GM23338 (cell line): ENCODE results near the gene TDO2. TPM values are rescaled to one million over a fixed set of nuclear protein-coding genes. Genes with fewer than 3 reads are reported as not detected.

ENCODE experiments used
- ATAC-seq: fragments of 200-7000 bp; cut with Tn5 transposase; 3 replicates; pipeline ENCODE4 v1.9.1; 2020
- DNase-seq: peaks from one replicate; pipeline ENCODE4 v3.0.0-alpha.2; 2015; ENCODE audit warnings: low spot score
- H2AFZ ChIP-seq: fragments of 200-600 bp; sonication (generic); 2 replicates; pipeline ENCODE4 v1.8.0; 2016; ENCODE audit warnings: antibody characterized with exemption, mild to moderate bottlenecking, moderate library complexity
- H3F3A ChIP-seq: fragments of 200-600 bp; sonication (generic); replicated peaks from 2 replicates; pipeline ENCODE4 v1.8.0; 2017; ENCODE audit warnings: antibody characterized with exemption, mixed run types, low read depth
- H3K27ac ChIP-seq: fragments of 200-600 bp; sonication (generic); 2 replicates; pipeline ENCODE4 v1.6.1; 2016; ENCODE audit warnings: low read depth
- H3K27me3 ChIP-seq: fragments of 200-600 bp; sonication (generic); 2 replicates; pipeline ENCODE4 v1.8.0; 2016; ENCODE audit warnings: mild to moderate bottlenecking, mixed run types, moderate library complexity; ENCODE audit not compliant: insufficient read depth
- H3K36me3 ChIP-seq: fragments of 200-600 bp; sonication (generic); 2 replicates; pipeline ENCODE4 v1.8.0; 2016; ENCODE audit warnings: mild to moderate bottlenecking; ENCODE audit not compliant: insufficient read depth
- H3K4me1 ChIP-seq: fragments of 200-600 bp; sonication (generic); 2 replicates; pipeline ENCODE4 v1.8.0; 2016; ENCODE audit warnings: mild to moderate bottlenecking, moderate library complexity; ENCODE audit not compliant: insufficient read depth
- H3K4me2 ChIP-seq: fragments of 200-600 bp; sonication (generic); 2 replicates; pipeline ENCODE4 v1.7.1; 2017; ENCODE audit warnings: mixed run types
- H3K4me3 ChIP-seq: fragments of 200-600 bp; sonication (generic); 2 replicates; pipeline ENCODE4 v1.6.1; 2016; ENCODE audit warnings: mixed run types
- H3K79me2 ChIP-seq: fragments of 200-600 bp; sonication (generic); replicated peaks from 2 replicates; pipeline ENCODE4 v1.8.0; 2017; ENCODE audit warnings: mild to moderate bottlenecking; ENCODE audit not compliant: insufficient read depth
- H3K9me2 ChIP-seq: fragments of 200-600 bp; sonication (generic); 2 replicates; pipeline ENCODE4 v1.8.0; 2017; ENCODE audit not compliant: insufficient read depth
- H4K20me1 ChIP-seq: fragments of 200-600 bp; sonication (generic); replicated peaks from 2 replicates; pipeline ENCODE4 v1.8.0; 2017; ENCODE audit warnings: mild to moderate bottlenecking; ENCODE audit not compliant: insufficient read depth
- H3K27ac Mint-ChIP-seq: 2 replicates; pipeline ENCODE4 v1.8.0; 2020; ENCODE audit warnings: inconsistent platforms, mild to moderate bottlenecking, moderate library complexity, mixed read lengths
- H3K27me3 Mint-ChIP-seq: 3 replicates; pipeline ENCODE4 v1.8.0; 2022; ENCODE audit warnings: low read depth, mild to moderate bottlenecking, moderate library complexity, mixed read lengths, inconsistent platforms; ENCODE audit not compliant: insufficient read depth, poor library complexity
- H3K36me3 Mint-ChIP-seq: 3 replicates; pipeline ENCODE4 v1.8.0; 2021; ENCODE audit warnings: low read depth, mild to moderate bottlenecking, inconsistent platforms, moderate library complexity, mixed read lengths
- H3K4me1 Mint-ChIP-seq: 3 replicates; pipeline ENCODE4 v1.8.0; 2020; ENCODE audit warnings: mild to moderate bottlenecking, inconsistent platforms, mixed read lengths
- H3K4me3 Mint-ChIP-seq: 3 replicates; pipeline ENCODE4 v1.8.0; 2021; ENCODE audit warnings: moderate library complexity, mild to moderate bottlenecking, inconsistent platforms, mixed read lengths
- H3K9me3 Mint-ChIP-seq: 3 replicates; pipeline ENCODE4 v1.8.0; 2020; ENCODE audit warnings: moderate library complexity, mild to moderate bottlenecking, inconsistent platforms, mixed read lengths
- CREB1 ChIP-seq: fragments of 250-450 bp; sonication (Bioruptor Pico); IDR thresholded peaks from 2 replicates; pipeline ENCODE4 v1.5.0; 2020; ENCODE audit warnings: low read depth, mild to moderate bottlenecking, moderate library complexity
- EZH2 ChIP-seq: fragments of 200-600 bp; sonication (generic); IDR thresholded peaks from one replicate; pipeline ENCODE4 v1.8.0; 2017; ENCODE audit warnings: antibody characterized with exemption, mild to moderate bottlenecking, low read depth; ENCODE audit not compliant: unreplicated experiment
- EZH2phosphoT487 ChIP-seq: fragments of 200-600 bp; sonication (generic); IDR thresholded peaks from one replicate; pipeline ENCODE4 v1.8.1; 2018; ENCODE audit warnings: antibody characterized with exemption; ENCODE audit not compliant: unreplicated experiment
- JUNB ChIP-seq: IDR thresholded peaks from one replicate; pipeline ENCODE4 v1.6.1; 2016; ENCODE audit warnings: antibody characterized with exemption; ENCODE audit not compliant: unreplicated experiment
- ZNF331 ChIP-seq: fragments of 250-450 bp; sonication (Bioruptor Pico); IDR thresholded peaks from 2 replicates; pipeline ENCODE4 v1.5.0; 2020; ENCODE audit warnings: low read depth, mild to moderate bottlenecking, moderate library complexity
- ZNF462 ChIP-seq: fragments of 250-450 bp; sonication (Bioruptor Pico); IDR thresholded peaks from 2 replicates; pipeline ENCODE4 v1.5.0; 2020; ENCODE audit warnings: mild to moderate bottlenecking, moderate library complexity
- polyA plus RNA-seq: library from polyadenylated mRNA; unstranded; fragments of >200 nt; fragmentation: Nextera tagmentation; extraction: Ambion mirVana; gene quantifications from 2 replicates; pipeline ENCODE4 v1.2.1, GENCODE V29; 2016
- total RNA-seq: library from RNA; depleted of rRNA; stranded (reverse); fragments of >200 nt; shearing (Covaris generic); gene quantifications from 2 replicates; pipeline ENCODE4 v1.2.3, GENCODE V29; 2014

The TDO2 gene
- total and polyA plus RNA-seq, 2 experiments from 2014 or later: 0.10 TPM; not detected in 1

DNA sequence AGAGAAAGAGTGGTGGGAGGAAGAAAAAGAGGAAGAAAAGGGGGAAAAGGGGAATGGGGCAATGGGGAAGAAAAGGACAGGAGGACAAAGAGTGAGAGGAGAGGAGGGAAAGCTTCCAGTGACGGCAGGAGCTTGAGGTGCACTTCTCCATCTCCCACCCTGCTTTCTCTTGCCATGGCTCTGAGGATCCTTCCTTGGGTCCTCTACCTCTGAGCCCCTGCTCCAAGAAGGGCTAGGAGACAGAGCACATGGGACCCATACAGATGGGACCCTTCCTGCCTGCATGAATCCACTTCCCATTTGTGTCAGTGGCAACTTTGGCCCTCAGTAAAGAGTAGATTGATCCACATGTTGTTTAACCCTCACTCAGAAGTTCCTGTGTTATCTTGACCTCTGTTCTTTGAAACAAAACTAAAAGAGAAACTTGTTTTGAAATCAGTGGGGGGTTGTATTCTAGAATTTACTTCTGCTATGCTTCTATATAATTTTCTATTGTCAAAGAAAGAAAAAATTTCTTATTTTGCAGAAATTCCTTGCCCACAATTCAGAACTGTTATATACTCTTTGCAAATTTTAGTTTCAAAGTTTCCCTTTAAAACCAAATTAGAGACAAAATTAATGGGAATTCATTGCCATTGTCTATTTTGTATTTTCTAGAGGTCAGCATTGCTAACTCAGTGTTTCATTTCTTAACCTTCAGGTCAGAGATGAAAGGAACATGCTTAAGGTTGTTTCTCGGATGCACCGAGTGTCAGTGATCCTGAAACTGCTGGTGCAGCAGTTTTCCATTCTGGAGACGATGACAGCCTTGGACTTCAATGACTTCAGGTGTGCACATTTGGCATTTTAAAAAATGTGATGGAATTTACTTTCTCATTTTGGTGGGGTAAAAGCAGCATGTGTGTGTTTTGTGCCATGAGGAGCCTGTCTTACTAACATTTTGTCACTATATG lies 5.0 kb downstream of the TDO2 start:
- Histone ChIP-seq H3K36me3 (no peaks in the 10 kb centered on the region), H3K27ac (no peak overlapping the region), H3K79me2 (no peaks in the 10 kb centered on the region), H3F3A (no peaks in the 10 kb centered on the region), H3K9me2 (0 out of 2 replicates have a peak, but pooled peaks cover 5% of the 10 kb centered on the region), H3K4me3 (no peak overlapping the region), H3K4me2 (no peak overlapping the region), H2AFZ (no peak overlapping the region), H3K27me3 (no peaks in the 10 kb centered on the region), H3K4me1 (peaks cover 7% of the 10 kb centered on the region), H4K20me1 (no peaks in the 10 kb centered on the region)
- Mint-ChIP-seq H3K27ac (no peak overlapping the region), H3K4me1 (peaks cover 11% of the 10 kb centered on the region; the same call in 2 of the 3 replicates), H3K9me3 (no peaks in the 10 kb centered on the region), H3K36me3 (no peaks in the 10 kb centered on the region), H3K4me3 (no peak overlapping the region), H3K27me3 (no peaks in the 10 kb centered on the region)
- no peak for ATAC-seq
- no peak for TF ChIP-seq EZH2
- TF ChIP-seq ZNF331 (CRISPR knock-in tag): no peak
- no peak for TF ChIP-seq JUNB
- TF ChIP-seq ZNF462 (CRISPR knock-in tag): no peak
- TF ChIP-seq EZH2phosphoT487: no peak
- TF ChIP-seq CREB1 (CRISPR knock-in tag): no peak
- no peak for DNase-seq
